ELR (cell line): ENCODE data around the gene AP1M2.
"Not testable (repeated sequence)": the region's sequence is repeated elsewhere in the genome, so short reads cannot be mapped to it uniquely, and the experiment has no call there.

Experiments
- DNase-seq: peaks from one replicate; pipeline ENCODE4 v3.0.0-alpha.2; 2015; ENCODE audit warnings: low read depth

Gene AP1M2

DNA sequence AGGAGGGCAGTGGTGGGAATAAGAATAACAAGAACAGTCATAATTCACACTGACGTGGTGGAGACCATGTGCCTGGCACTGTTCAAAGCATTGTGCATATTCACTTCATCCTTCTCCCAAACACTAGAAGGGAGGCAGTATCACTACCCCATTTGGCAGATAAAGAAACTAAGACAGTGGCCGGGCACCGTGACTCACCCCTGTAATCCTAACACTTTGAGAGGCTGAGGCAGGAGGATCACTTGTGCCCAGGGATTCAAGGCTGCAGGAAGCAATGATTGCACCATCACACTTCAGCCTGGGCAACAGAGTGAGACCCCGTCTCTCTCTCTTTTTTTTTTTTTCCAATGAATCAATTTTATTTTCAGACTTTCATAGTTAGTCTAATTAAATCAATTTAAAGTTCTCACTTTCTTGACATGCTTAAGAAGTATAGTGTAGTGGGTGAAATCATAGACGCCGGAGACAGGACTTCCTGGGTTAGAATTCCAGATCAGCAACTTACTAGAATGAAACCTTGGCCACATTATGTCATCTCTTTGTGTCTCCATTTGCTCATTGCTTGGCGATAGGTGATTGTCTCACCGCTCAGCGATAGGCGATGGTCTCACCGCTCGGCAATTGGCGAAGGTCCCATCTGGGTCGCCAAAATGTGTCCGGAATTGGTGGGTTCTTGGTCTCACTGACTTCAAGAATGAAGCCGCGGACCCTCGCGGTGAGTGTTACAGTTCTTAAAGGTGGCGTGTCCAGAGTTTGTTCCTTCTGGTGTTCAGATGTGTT, 48.7 kb downstream of the AP1M2 start:
- no peak for DNase-seq

- no peak for DNase-seq
Measured at GRCh38 chr19:10537668-10538067, 49.4 kb downstream of the AP1M2 start.

DNA sequence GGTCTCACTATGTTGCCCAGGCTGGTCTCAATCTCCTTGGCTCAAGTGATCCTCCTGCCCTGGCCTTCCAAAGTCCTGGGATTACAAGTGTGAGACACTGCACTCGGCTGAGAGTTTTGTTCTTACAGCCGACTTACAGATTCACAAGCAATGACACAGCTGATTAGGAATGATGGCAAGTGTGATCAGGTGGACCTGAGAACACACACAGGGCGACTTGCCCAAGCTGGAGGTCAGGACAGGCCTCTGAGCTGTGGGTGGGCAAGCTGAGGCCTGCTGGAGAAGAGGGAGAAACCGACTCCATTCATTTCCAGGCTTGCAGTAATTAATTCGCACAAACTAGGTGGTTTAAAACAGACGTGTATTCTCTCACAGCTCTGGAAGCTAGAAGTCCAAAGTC, 51.5 kb downstream of the AP1M2 start:
- no peak for DNase-seq

DNA sequence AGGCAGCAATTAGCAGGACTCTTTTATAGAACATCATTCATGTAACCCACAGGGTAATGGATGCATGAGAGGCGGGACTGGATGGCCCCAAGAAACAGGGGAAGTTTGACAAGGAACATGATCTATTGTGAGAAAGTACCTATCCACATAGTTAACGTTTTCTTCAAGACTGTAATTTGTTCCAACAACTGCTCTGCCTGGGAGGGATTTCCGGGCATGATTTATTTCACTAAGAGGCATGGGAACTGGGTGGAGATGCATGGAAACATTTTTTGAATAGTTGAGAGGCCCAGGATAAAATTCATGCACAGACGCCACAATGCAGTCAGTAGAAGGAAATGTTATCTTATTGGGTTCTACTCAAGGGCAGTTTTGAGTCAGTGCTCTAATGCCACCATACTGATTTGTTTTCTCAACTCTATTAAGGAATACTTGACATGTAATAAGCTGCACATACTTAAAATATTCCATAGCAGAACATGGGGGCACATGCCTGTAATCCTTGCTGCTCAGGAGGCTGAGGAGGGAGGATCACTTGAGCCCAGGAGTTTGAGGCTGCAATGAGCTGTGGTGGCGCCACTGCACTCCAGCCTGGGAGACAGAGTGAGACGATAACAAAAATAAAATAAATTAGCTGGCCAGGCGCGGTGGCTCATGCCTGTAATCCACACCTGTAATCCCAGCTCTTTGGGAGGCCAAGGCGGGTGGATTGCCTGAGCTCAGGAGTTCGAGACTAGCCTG, 53.3 kb downstream of the AP1M2 start:
- peak; percentile 35 for DNase-seq

- no peak for DNase-seq
Measured at GRCh38 chr19:10532457-10532856, 54.7 kb downstream of the AP1M2 start.

DNA sequence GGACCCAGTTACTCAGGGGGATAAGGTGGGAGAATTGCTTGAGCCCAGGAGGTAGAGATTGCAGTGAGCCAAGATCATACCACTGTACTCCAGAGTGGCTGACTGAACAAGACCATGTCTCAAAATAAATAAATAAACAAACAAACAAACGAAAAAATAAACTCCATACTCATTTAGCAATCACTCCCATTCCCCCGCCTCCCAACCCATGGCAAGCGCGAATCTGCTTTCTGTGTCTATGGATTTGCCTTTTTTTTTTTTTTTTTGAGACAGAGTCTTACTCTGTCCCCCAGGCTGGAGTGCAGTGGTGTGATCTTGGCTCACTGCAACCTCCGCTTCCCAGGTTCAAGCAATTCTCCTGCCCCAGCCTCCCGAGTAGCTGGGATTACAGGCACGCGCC, 60.2 kb downstream of the AP1M2 start:
- DNase-seq: not testable (repeated sequence)

- no peak for DNase-seq
Measured at GRCh38 chr19:10525636-10526035, 61.5 kb downstream of the AP1M2 start.

DNA sequence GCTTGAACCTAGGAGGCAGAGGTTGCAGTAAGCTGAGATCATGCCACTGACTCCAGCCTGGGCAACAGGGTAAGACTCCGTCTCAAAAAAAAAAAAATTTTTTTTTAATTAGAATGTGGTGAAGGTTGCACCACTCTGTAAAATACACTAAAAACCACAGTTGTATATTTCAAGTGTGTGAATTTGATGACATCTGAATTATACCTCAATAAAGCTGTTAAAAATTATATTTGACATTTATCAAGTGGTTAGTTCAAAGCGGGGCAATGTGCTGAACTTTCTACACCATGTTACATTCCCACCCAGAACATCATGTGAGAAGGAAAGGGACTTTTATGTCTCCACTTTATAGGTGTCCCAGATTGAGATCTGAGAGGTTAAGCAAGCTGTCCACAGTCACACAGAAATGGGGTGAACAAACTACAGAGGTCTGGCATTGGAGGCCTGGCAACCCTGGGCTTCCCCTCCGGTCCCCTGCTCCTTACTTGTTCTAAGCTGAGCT, 63.9 kb downstream of the AP1M2 start:
- no peak for DNase-seq
